Activated naive CD4-positive, alpha-beta T cell treated with anti-CD3 and anti-CD28 coated beads for 36 hours (primary cell): ENCODE measurements around the gene SYT1. TPM values are rescaled to one million over a fixed set of nuclear protein-coding genes. Genes with fewer than 3 reads are reported as not detected.

Source experiments
- CTCF ChIA-PET: fragments of 350-600 bp; sonication (Branson Sonifier 250); formaldehyde crosslinking; loops from one replicate; lab custom pipeline; 2021; ENCODE audit warnings: antibody characterized with exemption; lab: Charles Lee
- DNase-seq: peaks from one replicate; pipeline ENCODE4 v3.0.0-alpha.2; 2020
- H3K27ac Mint-ChIP-seq: one replicate; pipeline ENCODE4 v1.8.0; 2021; ENCODE audit warnings: mild to moderate bottlenecking, mixed read lengths
- H3K27me3 Mint-ChIP-seq: one replicate; pipeline ENCODE4 v1.8.0; 2021; ENCODE audit warnings: low read depth, mixed read lengths
- H3K36me3 Mint-ChIP-seq: one replicate; pipeline ENCODE4 v1.8.0; 2021; ENCODE audit warnings: low read depth, mixed read lengths
- H3K4me1 Mint-ChIP-seq: one replicate; pipeline ENCODE4 v1.8.0; 2021; ENCODE audit warnings: low read depth, mixed read lengths
- H3K4me3 Mint-ChIP-seq: one replicate; pipeline ENCODE4 v1.8.0; 2021; ENCODE audit warnings: mild to moderate bottlenecking, moderate library complexity, mixed read lengths
- H3K9me3 Mint-ChIP-seq: one replicate; pipeline ENCODE4 v1.8.0; 2021; ENCODE audit warnings: mixed read lengths
- intact Hi-C: fragments of 100-400 bp; cut with micrococcal nuclease; formaldehyde crosslinking; loops from one replicate; pipeline ENCODE4 v1.15.1; 2023
- total RNA-seq, 2 experiments: library from RNA; stranded (reverse); gene quantifications; one replicate each; pipeline ENCODE4 v1.2.3, GENCODE V29; 2021

SYT1 gene
- total RNA-seq, 2 experiments from 2014 or later: not detected

DNA sequence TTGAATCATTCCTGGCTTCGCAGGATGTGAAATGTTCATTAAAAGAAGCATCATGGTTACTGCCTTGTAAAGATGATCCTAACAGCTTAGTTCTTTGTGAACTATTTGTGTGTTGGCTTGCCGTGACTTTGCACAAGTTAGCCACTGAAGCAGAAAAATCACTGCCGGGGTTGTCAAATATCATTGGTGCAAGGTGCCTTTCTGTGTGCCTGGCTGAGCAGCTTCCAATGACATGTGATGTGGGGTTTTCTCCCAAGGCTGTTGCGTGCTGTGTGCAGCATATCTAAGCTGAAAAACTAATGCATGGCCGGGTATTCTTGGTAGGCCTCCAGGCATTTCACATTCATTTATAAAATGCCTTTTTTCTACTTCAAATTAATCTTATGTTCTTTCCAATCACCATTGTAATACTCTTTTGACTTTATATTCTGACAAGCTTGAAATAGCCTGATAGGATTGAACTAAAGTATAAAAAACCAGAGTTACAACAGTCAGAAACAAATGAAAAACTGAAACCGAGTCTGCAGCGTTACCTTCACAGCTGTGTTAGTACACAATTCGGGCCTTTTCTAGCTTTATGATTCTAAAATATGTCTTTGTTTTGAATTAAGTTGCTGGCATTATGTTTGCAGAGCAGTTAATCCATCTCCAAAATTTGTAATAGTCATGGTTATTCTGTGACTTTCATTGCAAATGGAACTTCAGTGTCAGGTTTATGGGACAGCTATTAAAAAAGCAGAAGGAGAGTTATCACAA lies 222.1 kb downstream of the SYT1 start:
- Mint-ChIP-seq H3K4me1 (no peaks in the 10 kb centered on the region), H3K9me3 (peaks cover 1% of the 10 kb centered on the region), H3K27me3 (no peaks in the 10 kb centered on the region), H3K4me3 (no peak overlapping the region), H3K36me3 (no peaks in the 10 kb centered on the region), H3K27ac (no peak overlapping the region)
- CTCF ChIA-PET: no interaction called here
- no peak for DNase-seq
- intact Hi-C loops: no loop called here

DNA sequence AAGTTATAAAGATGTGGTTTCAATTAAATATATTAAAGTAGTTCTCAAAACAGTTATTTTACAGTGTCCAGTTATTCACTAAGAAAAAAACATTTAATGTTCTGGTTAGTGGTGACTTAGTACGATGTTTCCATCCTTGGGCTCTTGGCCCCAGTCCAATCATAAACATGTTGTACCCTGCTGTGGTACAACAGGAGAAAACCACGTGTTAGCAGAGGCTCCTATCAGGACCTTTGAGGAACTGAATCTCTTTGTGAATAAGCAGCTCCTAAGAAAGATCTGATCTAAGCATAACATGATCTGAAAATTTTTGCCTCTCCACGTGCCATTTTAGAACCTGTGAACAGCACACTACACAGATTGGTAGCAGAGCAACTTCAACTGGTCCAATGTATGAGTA lies 234.0 kb downstream of the SYT1 start:
- DNase-seq: no peak
- CTCF ChIA-PET: no interaction called here
- peaks cover 1% of the 10 kb centered on the region for H3K9me3 Mint-ChIP-seq
- H3K27me3 Mint-ChIP-seq: no peaks in the 10 kb centered on the region
- H3K36me3 Mint-ChIP-seq: no peaks in the 10 kb centered on the region
- H3K27ac Mint-ChIP-seq: no peak overlapping the region
- H3K4me3 Mint-ChIP-seq: no peak overlapping the region
- intact Hi-C loops: no loop called here
- no peaks in the 10 kb centered on the region for H3K4me1 Mint-ChIP-seq

DNA sequence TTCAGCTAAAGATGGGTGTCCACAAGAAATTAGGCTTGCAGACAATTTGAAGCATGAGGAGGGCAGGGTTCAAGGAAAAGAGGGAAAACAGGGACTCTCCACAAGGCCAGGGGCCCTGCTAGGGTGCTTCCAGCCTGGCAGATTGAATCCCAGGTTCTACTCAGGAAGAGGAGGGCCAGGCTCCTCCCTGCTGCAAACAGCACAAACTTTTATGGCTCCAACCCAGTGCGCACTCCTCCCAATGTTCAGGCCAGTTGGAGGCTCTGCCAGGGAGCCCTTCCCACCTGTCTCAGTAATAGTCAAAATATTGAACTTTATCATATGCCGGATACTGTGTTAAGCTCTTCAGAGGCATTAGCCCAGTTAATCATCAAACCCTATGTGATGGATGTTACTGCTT lies 244.4 kb downstream of the SYT1 start:
- CTCF ChIA-PET: no interaction called here
- no peak overlapping the region for H3K4me3 Mint-ChIP-seq
- no peak for DNase-seq
- H3K36me3 Mint-ChIP-seq: no peaks in the 10 kb centered on the region
- no peaks in the 10 kb centered on the region for H3K9me3 Mint-ChIP-seq
- intact Hi-C loops: no loop called here
- H3K27ac Mint-ChIP-seq: no peak overlapping the region
- H3K4me1 Mint-ChIP-seq: no peaks in the 10 kb centered on the region
- no peaks in the 10 kb centered on the region for H3K27me3 Mint-ChIP-seq

DNA sequence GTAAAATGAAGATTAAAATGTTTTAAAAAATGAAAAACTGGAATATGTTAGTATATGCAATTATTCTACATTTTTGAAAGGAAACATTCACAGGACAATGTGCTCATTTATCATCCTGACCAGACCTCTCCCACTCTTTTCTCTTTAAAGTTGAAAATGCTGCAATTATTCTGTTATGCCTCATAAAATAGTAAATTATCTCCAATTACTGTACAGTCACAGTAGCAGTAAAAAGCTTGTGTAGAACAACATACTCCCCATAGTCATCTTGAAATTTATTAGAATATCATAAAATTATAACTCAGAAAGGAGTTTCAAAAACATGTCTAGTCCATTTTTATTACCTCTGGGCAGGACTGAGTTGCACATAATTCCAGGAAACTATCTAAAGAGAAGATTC lies 250.3 kb downstream of the SYT1 start:
- H3K4me1 Mint-ChIP-seq: no peaks in the 10 kb centered on the region
- CTCF ChIA-PET: no interaction called here
- H3K4me3 Mint-ChIP-seq: no peak overlapping the region
- peaks cover 4% of the 10 kb centered on the region for H3K9me3 Mint-ChIP-seq
- H3K27me3 Mint-ChIP-seq: no peaks in the 10 kb centered on the region
- H3K27ac Mint-ChIP-seq: no peak overlapping the region
- no peaks in the 10 kb centered on the region for H3K36me3 Mint-ChIP-seq
- no peak for DNase-seq
- intact Hi-C loops: no loop called here

DNA sequence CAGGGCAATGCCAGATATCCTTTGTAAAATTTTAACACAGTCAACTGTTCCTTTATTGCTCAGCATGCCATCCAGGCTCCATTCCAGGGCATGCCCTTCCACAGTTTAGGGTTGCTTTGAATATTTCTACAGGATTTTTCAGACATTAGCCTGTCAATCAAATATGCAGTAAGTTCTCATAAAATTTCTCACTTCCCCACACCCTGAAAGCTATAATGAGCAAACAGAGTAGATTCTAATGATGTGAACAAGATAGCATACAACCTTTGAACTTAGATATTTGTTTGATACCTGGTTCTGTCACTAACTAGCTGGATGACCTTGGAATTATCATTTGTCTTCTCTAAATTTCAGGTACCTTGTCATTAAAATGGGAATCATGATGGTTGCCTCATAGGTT lies 251.2 kb downstream of the SYT1 start:
- CTCF ChIA-PET: no interaction called here
- Mint-ChIP-seq H3K9me3 (peaks cover 4% of the 10 kb centered on the region), H3K36me3 (no peaks in the 10 kb centered on the region), H3K4me1 (no peaks in the 10 kb centered on the region), H3K27ac (no peak overlapping the region), H3K27me3 (no peaks in the 10 kb centered on the region), H3K4me3 (no peak overlapping the region)
- intact Hi-C loops: no loop called here
- DNase-seq: no peak

DNA sequence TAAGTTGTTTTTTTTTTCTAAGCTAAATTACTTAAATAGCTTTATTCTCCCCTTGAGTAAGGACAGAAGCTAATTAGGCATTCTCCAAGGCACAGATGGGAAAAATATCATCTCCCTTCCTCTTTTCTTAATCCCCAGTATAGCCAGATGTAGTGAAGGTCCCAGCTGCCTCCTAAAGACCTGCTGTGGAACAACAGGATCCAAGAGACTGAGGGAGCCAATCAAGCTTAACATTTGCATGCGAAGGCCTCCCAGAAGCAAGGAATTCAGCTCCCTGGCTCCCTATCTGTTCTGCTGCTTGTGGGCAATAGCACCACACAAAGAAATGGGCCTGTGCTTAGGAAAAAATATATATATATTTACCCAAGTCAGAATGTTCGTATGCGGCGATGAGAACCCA lies 255.2 kb downstream of the SYT1 start:
- DNase-seq: no peak
- CTCF ChIA-PET: no interaction called here
- Mint-ChIP-seq H3K27me3 (no peaks in the 10 kb centered on the region), H3K4me1 (no peaks in the 10 kb centered on the region), H3K4me3 (no peak overlapping the region), H3K9me3 (peaks cover 7% of the 10 kb centered on the region), H3K27ac (no peak overlapping the region), H3K36me3 (no peaks in the 10 kb centered on the region)
- intact Hi-C loops: no loop called here

DNA sequence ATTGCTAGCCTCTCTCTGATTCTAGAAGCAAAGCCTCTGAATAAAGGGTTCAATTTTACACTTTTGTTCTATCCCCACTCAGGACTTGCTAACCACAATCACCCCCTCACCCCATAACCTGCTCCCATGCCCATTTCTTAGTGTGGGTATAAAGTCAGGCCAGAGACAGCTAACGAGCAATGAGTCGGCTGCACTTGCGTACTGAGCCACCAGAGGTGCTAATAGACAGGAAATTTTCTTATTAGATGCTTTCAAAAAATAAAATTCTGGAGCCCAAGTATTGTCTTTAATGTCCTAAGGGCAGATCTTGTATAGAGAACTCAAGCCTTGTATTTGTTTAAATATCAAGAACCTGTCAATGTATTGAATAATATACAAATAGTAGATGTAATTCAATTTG lies 256.9 kb downstream of the SYT1 start:
- no peak overlapping the region for H3K27ac Mint-ChIP-seq
- H3K4me1 Mint-ChIP-seq: no peaks in the 10 kb centered on the region
- CTCF ChIA-PET: no interaction called here
- H3K9me3 Mint-ChIP-seq: peaks cover 7% of the 10 kb centered on the region
- DNase-seq: no peak
- intact Hi-C loops: no loop called here
- H3K4me3 Mint-ChIP-seq: no peak overlapping the region
- H3K36me3 Mint-ChIP-seq: no peaks in the 10 kb centered on the region
- H3K27me3 Mint-ChIP-seq: no peaks in the 10 kb centered on the region

DNA sequence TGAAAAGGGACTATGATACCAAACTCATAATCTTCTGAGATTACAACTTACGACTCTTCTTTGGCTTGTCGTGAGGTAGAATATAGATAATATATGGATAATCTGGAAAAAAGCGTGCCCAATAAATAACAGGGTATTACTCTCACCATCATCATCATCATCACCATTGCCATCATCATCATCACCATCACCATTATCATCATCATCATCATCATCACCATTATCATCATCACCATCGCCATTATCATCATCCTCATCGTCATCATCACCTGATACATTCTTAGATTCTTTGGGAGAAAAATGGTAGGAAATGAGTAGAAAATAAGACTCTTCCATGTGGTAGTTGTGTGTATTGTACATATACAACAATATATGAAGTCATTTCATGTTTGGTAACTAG lies 259.8 kb downstream of the SYT1 start:
- Mint-ChIP-seq H3K9me3 (peaks cover 2% of the 10 kb centered on the region), H3K4me1 (no peaks in the 10 kb centered on the region), H3K4me3 (no peak overlapping the region), H3K27me3 (no peaks in the 10 kb centered on the region), H3K27ac (no peak overlapping the region), H3K36me3 (no peaks in the 10 kb centered on the region)
- CTCF ChIA-PET: interaction anchor here (0.6 kb wide), 1 partner anchor 260 kb away, joined by 3 read pairs; no protein-coding TSS in a partner anchor
- intact Hi-C loops: no loop called here
- DNase-seq: no peak

DNA sequence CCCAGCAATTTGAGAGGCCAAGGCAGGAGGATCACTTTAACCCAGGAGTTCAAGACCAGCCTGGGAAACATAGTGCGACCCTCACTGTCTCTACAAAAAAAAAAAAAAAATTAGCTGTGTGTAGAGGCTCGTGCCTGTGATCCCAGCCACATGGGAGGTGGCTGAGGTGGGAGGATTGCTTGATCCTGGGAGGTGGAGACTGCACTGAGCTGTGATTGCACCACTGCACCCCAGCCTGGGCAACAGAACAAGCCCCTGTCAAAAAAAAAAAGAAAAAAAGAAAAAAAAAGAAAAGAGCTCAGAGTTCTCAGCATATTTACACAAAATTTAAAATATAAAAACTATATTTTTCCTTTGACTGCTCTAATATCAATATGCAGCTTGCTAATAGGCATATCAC lies 260.8 kb downstream of the SYT1 start:
- H3K27me3 Mint-ChIP-seq: no peaks in the 10 kb centered on the region

DNA sequence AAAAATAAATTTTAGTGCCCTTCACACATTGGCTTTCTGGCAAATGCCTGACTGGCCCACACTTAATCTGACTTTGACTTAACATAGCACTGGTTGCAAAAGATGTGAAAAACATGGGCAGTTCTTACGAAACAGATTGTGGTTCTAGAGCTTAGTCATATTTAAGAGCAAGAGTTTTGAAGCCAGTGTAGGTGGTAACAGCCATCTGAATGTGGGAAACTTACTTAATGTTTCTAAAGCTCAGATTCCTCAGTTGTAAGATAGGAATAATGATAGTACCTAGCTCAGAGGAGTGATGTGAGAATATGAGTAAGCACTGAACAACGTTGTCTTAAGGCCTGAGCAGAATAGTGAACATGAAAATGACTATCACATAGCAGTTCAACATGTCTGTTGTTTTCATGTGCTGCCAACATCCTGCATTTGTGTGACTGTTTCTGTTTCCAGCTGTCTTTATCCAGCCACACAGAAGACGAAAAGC lies 262.7 kb downstream of the SYT1 start:
- Mint-ChIP-seq H3K9me3 (peaks cover 2% of the 10 kb centered on the region), H3K4me1 (no peaks in the 10 kb centered on the region), H3K27me3 (no peaks in the 10 kb centered on the region), H3K27ac (no peak overlapping the region), H3K36me3 (no peaks in the 10 kb centered on the region), H3K4me3 (no peak overlapping the region)
- CTCF ChIA-PET: no interaction called here
- intact Hi-C loops: no loop called here
- no peak for DNase-seq

More for the DNA sequence above, 260.8 kb downstream of the SYT1 start:
- Mint-ChIP-seq H3K4me1 (no peaks in the 10 kb centered on the region), H3K36me3 (no peaks in the 10 kb centered on the region), H3K4me3 (no peak overlapping the region), H3K27ac (no peak overlapping the region), H3K9me3 (peaks cover 2% of the 10 kb centered on the region)
- intact Hi-C loops: no loop called here
- CTCF ChIA-PET: no interaction called here
- no peak for DNase-seq

DNA sequence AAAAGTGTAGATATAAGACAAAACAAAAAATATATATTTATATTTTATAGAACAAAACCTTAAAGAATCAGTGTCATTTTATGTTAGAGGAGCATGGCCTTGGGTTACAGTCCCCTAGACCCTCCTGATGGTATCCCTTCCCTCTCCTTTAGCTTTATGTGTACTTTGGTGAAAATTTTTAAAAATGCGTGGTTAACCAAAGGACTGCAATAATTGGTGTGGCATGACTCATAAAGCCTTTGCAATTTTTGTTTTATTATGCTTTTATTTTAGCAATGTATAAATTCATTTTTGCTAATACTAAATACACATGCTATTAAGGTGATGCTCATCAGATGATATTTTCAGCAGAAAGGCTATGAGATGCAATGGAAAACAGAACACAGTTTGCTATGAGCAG lies 264.4 kb downstream of the SYT1 start:
- no peak overlapping the region for H3K4me3 Mint-ChIP-seq

DNA sequence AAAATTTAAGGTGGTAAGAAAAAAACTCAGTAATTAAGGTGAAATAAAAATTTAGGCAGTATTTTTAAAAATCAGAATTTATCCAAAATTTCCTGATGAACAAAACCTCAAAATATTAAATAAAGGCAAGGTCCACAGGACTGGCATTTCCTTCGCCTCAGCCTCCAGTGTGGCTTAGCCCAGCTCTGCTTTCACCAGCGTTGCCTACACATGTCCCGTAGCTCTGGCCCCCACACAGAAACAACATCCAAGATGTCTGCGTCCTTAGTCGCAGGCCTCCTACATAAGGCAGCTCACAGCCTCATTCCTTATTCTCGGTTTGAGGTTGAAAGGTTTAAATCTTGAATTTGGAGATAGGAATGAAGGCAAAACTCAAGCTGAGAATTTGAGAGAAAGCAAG lies 274.3 kb downstream of the SYT1 start:
- CTCF ChIA-PET: no interaction called here
- Mint-ChIP-seq H3K4me3 (no peak overlapping the region), H3K4me1 (no peaks in the 10 kb centered on the region), H3K36me3 (no peaks in the 10 kb centered on the region), H3K27me3 (no peaks in the 10 kb centered on the region), H3K9me3 (peaks cover 2% of the 10 kb centered on the region), H3K27ac (no peak overlapping the region)
- DNase-seq: no peak
- intact Hi-C loops: no loop called here

More for the DNA sequence above, 264.4 kb downstream of the SYT1 start:
- Mint-ChIP-seq H3K27ac (no peak overlapping the region), H3K9me3 (peaks cover 6% of the 10 kb centered on the region), H3K27me3 (no peaks in the 10 kb centered on the region), H3K36me3 (no peaks in the 10 kb centered on the region), H3K4me1 (no peaks in the 10 kb centered on the region)
- DNase-seq: no peak
- CTCF ChIA-PET: no interaction called here
- intact Hi-C loops: no loop called here

DNA sequence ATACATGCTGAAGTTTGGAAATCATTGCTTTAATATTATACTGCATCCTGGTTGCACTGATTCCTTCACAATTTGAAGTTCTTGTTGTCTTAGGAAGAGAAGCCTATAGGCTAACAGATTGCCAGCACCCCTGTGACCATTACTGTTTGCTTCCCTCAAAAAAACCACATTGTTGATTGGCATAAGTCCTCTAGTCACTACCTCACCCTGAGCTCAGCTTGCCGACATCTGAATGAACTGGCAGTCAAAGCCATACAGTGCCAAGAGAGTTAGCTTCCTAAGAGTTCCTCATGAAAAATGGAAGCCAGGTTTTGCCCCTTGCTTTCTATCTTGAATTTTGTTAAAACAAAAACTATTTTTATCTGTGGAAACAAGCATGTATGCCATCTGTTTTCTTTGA lies 276.1 kb downstream of the SYT1 start:
- Mint-ChIP-seq H3K27ac (no peak overlapping the region), H3K36me3 (no peaks in the 10 kb centered on the region), H3K27me3 (no peaks in the 10 kb centered on the region), H3K4me1 (no peaks in the 10 kb centered on the region), H3K4me3 (no peak overlapping the region), H3K9me3 (peaks cover 2% of the 10 kb centered on the region)
- CTCF ChIA-PET: no interaction called here
- intact Hi-C loops: no loop called here
- no peak for DNase-seq
